D341Med (cell line): ENCODE data around the gene MYH3.

Experiments
- DNase-seq: peaks from one replicate; pipeline ENCODE4 v3.0.0; 2012; ENCODE audit warnings: low spot score

MYH3 gene

GRCh38 chr17:10648956-10649355, 8.2 kb downstream of the MYH3 start:
- DNase-seq, result no peak

GRCh38 chr17:10648381-10648780, 8.7 kb downstream of the MYH3 start:
- DNase-seq, result no peak

GRCh38 chr17:10646392-10646990, 10.6 kb downstream of the MYH3 start:
- peak; percentile 65 for DNase-seq

GRCh38 chr17:10640475-10640874, 16.6 kb downstream of the MYH3 start:
- DNase-seq, result no peak

- no peak for DNase-seq
Observed at GRCh38 chr17:10638151-10638550, 19.0 kb downstream of the MYH3 start.

GRCh38 chr17:10635290-10635689, 21.8 kb downstream of the MYH3 start:
- no peak for DNase-seq

GRCh38 chr17:10633738-10634379, 23.2 kb downstream of the MYH3 start:
- no peak for DNase-seq

- no peak for DNase-seq
Observed at GRCh38 chr17:10631701-10632100, 25.4 kb downstream of the MYH3 start.

GRCh38 chr17:10631048-10631700, 25.9 kb downstream of the MYH3 start:
- DNase-seq, result peak; percentile 66

GRCh38 chr17:10629706-10630105, 27.4 kb downstream of the MYH3 start:
- no peak for DNase-seq

- DNase-seq, result peak; percentile 21
Observed at GRCh38 chr17:10628756-10629155, 28.4 kb downstream of the MYH3 start.

- no peak for DNase-seq
Observed at GRCh38 chr17:10626390-10626789, 30.7 kb downstream of the MYH3 start.

GRCh38 chr17:10624969-10625368, 32.1 kb downstream of the MYH3 start:
- no peak for DNase-seq

- no peak for DNase-seq
Observed at GRCh38 chr17:10623737-10624338, 33.3 kb downstream of the MYH3 start.

GRCh38 chr17:10622617-10623485, 34.3 kb downstream of the MYH3 start:
- DNase-seq, result no peak

- no peak for DNase-seq
Observed at GRCh38 chr17:10621397-10621796, 35.7 kb downstream of the MYH3 start.

GRCh38 chr17:10620823-10621222, 36.3 kb downstream of the MYH3 start:
- no peak for DNase-seq

GRCh38 chr17:10618202-10618635, 38.9 kb downstream of the MYH3 start:
- DNase-seq, result peak; percentile 69

- DNase-seq, result no peak
Observed at GRCh38 chr17:10617120-10617505, 40.0 kb downstream of the MYH3 start.

GRCh38 chr17:10616502-10617119, 40.5 kb downstream of the MYH3 start:
- DNase-seq, result peak; percentile 66

GRCh38 chr17:10614536-10615155, 42.5 kb downstream of the MYH3 start:
- peak; percentile 53 for DNase-seq
